ENCODE results near the gene EXOSC5.

EXOSC5 gene

GRCh38 chr19:41367848-41368301 is 29.3 kb downstream of the EXOSC5 start:
- DNase-seq (ENCODE audit: low read depth in 2 of 2), result no peak

GRCh38 chr19:41366089-41366488 is 31.1 kb downstream of the EXOSC5 start:
- DNase-seq (ENCODE audit: low read depth in 2 of 2), result no peak

- DNase-seq (ENCODE audit: low read depth in 2 of 2), result no peak
Observed at GRCh38 chr19:41364524-41365391, 32.4 kb downstream of the EXOSC5 start.

GRCh38 chr19:41363753-41364523 is 33.2 kb downstream of the EXOSC5 start, which contains the start of gene B9D2:
TSS of gene B9D2 (minus strand) at chr19:41364149. CDS start at chr19:41363519, 630 bp downstream.
- peak; percentile 92 to 96 for DNase-seq (ENCODE audit: low read depth in 2 of 2)

GRCh38 chr19:41363371-41363752 is 33.8 kb downstream of the EXOSC5 start:
- no peak for DNase-seq (ENCODE audit: low read depth in 2 of 2)

- no peak for DNase-seq (ENCODE audit: low read depth in 2 of 2)
Observed at GRCh38 chr19:41362143-41362847, 34.9 kb downstream of the EXOSC5 start.

GRCh38 chr19:41359741-41360140 is 37.4 kb downstream of the EXOSC5 start:
- DNase-seq (ENCODE audit: low read depth in 2 of 2), result no peak

GRCh38 chr19:41357746-41358145 is 39.4 kb downstream of the EXOSC5 start:
- DNase-seq (ENCODE audit: low read depth in 2 of 2), result no peak

- DNase-seq (ENCODE audit: low read depth in 2 of 2), result no peak
Observed at GRCh38 chr19:41356984-41357739, 40.0 kb downstream of the EXOSC5 start.

GRCh38 chr19:41355802-41356201 is 41.4 kb downstream of the EXOSC5 start:
- no peak for DNase-seq (ENCODE audit: low read depth in 2 of 2)

- no peak for DNase-seq (ENCODE audit: low read depth in 2 of 2)
Observed at GRCh38 chr19:41355035-41355434, 42.1 kb downstream of the EXOSC5 start.

- no peak for DNase-seq (ENCODE audit: low read depth in 2 of 2)
Observed at GRCh38 chr19:41354343-41354953, 42.7 kb downstream of the EXOSC5 start.

GRCh38 chr19:41353466-41354342 is 43.5 kb downstream of the EXOSC5 start, which contains the start of gene TGFB1:
TSS of gene TGFB1 (minus strand) at chr19:41353922. CDS start at chr19:41353044, 878 bp downstream.
- DNase-seq (ENCODE audit: low read depth in 2 of 2), result peak; percentile 82 to 89

GRCh38 chr19:41352609-41353465 is 44.3 kb downstream of the EXOSC5 start:
- peak; percentile 70 to 76 for DNase-seq (ENCODE audit: low read depth in 2 of 2)

GRCh38 chr19:41352279-41352608 is 44.9 kb downstream of the EXOSC5 start:
- DNase-seq (ENCODE audit: low read depth in 2 of 2), result no peak

GRCh38 chr19:41351339-41352245 is 45.6 kb downstream of the EXOSC5 start:
- peak; percentile 74 to 83 for DNase-seq (ENCODE audit: low read depth in 2 of 2)

GRCh38 chr19:41350735-41351338 is 46.3 kb downstream of the EXOSC5 start:
- DNase-seq (ENCODE audit: low read depth in 2 of 2), result no peak
